ENCODE results near the gene TDRKH.

DNA sequence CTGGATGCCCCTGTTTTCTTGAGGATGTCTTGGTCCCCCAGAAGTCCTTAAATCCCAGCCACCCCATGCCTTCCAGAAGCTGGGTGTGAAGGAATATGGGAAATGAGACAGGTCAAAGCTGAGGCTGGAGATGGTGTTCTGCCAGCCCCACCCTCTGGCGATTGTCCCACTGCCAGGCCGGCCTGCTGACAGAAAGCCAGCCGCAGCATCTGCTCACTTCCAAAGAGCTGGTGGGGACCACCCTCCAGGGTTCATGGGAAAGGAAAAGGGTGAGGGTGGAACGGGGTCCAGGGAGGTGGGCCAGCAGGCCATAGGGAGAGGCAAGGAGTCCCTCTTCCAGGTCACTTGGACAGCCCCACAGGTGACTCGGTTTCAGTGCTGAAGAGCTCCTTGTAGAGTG lies 16.8 kb upstream of the TDRKH start:
- TF ChIP-seq SIN3A (IDR thresholded peaks at IDR 0.05; ENCODE audit: borderline replicate concordance, insufficient read depth, low read length) = no peak
- no peak for TF ChIP-seq TAF1 (IDR thresholded peaks at IDR 0.05; ENCODE audit: borderline replicate concordance, insufficient read depth, low read length)
- TF ChIP-seq, protein P1, sequence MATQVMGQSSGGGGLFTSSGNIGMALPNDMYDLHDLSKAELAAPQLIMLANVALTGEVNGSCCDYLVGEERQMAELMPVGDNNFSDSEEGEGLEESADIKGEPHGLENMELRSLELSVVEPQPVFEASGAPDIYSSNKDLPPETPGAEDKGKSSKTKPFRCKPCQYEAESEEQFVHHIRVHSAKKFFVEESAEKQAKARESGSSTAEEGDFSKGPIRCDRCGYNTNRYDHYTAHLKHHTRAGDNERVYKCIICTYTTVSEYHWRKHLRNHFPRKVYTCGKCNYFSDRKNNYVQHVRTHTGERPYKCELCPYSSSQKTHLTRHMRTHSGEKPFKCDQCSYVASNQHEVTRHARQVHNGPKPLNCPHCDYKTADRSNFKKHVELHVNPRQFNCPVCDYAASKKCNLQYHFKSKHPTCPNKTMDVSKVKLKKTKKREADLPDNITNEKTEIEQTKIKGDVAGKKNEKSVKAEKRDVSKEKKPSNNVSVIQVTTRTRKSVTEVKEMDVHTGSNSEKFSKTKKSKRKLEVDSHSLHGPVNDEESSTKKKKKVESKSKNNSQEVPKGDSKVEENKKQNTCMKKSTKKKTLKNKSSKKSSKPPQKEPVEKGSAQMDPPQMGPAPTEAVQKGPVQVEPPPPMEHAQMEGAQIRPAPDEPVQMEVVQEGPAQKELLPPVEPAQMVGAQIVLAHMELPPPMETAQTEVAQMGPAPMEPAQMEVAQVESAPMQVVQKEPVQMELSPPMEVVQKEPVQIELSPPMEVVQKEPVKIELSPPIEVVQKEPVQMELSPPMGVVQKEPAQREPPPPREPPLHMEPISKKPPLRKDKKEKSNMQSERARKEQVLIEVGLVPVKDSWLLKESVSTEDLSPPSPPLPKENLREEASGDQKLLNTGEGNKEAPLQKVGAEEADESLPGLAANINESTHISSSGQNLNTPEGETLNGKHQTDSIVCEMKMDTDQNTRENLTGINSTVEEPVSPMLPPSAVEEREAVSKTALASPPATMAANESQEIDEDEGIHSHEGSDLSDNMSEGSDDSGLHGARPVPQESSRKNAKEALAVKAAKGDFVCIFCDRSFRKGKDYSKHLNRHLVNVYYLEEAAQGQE (IDR thresholded peaks at IDR 0.05; ENCODE audit: insufficient read depth in 1 of 2, low read depth in 2 of 2, low read length in 2 of 2) = no peak

Measured in PFSK-1 (cell line).